A673 (cell line): ENCODE data around the gene ELL2.

Source experiments
- EZH2 ChIP-seq: fragments of 200-600 bp; sonication (generic); IDR thresholded peaks from 2 replicates; pipeline ENCODE4 v1.6.1; 2017; ENCODE audit warnings: borderline replicate concordance, low read depth, mild to moderate bottlenecking, mixed read lengths, antibody characterized with exemption, low read length; ENCODE audit not compliant: poor library complexity, severe bottlenecking
- TF ChIP-seq, protein P1 (sequence below): fragments of 300-800, 200-600 bp; sonication (generic); conservative IDR thresholded peaks from 2 replicates; pipeline ENCODE4 v1.5.1; 2017; ENCODE audit warnings: low read depth, mild to moderate bottlenecking, antibody characterized with exemption, low read length, moderate library complexity, mixed read lengths

DNA sequence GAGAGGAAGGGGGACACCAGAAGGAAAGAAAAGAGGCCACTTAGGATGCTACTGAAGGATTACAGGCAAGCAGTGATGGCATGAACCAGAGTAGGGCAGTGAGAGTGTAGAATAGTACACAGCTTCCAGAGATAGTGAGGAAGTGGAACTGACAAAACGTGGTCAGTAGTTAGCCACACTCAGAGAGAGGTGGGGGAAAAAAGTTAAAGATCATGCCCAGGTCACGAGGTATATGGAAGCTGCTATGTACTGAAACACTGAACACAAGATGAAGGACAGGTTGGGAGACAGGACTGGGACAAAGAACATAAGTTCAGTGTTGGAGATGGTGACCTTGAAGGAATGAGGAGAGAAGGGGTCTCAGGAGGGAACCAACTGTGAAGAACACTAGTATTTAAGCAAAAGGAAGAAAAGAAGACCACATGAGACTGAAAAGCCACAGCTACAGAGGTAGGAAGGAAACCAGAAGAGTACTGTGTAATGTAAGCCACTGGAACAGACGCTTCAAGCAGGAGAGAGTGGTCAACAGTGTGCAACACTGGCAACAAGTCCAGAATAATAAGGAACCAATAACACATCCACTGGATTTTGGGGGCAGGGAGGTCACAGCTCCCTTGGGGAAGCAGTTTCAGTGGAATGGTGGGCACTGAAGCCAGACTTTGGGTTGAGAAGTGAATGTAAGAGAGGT is 45.5 kb downstream of the ELL2 start:
- TF ChIP-seq, protein P1, sequence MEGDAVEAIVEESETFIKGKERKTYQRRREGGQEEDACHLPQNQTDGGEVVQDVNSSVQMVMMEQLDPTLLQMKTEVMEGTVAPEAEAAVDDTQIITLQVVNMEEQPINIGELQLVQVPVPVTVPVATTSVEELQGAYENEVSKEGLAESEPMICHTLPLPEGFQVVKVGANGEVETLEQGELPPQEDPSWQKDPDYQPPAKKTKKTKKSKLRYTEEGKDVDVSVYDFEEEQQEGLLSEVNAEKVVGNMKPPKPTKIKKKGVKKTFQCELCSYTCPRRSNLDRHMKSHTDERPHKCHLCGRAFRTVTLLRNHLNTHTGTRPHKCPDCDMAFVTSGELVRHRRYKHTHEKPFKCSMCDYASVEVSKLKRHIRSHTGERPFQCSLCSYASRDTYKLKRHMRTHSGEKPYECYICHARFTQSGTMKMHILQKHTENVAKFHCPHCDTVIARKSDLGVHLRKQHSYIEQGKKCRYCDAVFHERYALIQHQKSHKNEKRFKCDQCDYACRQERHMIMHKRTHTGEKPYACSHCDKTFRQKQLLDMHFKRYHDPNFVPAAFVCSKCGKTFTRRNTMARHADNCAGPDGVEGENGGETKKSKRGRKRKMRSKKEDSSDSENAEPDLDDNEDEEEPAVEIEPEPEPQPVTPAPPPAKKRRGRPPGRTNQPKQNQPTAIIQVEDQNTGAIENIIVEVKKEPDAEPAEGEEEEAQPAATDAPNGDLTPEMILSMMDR: no peak
- no peak for TF ChIP-seq EZH2
